Epidermal melanocyte (primary cell): ENCODE measurements around the gene PIGM.
"Not testable (repeated sequence)": the region's sequence is repeated elsewhere in the genome, so short reads cannot be mapped to it uniquely, and the experiment has no call there.

Experiments
- DNase-seq: peaks from one replicate; pipeline ENCODE4 v3.0.0; 2011; ENCODE audit warnings: low spot score; ENCODE audit not compliant: insufficient read length

Gene PIGM

GRCh38 chr1:160061369-160062229 lies 29.8 kb upstream of the PIGM start:
- no peak for DNase-seq

- no peak for DNase-seq
These were observed 26.3 kb upstream of the PIGM start for GRCh38 chr1:160058087-160058486.

GRCh38 chr1:160056648-160057169 lies 24.9 kb upstream of the PIGM start:
- no peak for DNase-seq

GRCh38 chr1:160053548-160054365 lies 22.0 kb upstream of the PIGM start:
- no peak for DNase-seq

GRCh38 chr1:160052936-160053335 lies 21.1 kb upstream of the PIGM start:
- no peak for DNase-seq

- no peak for DNase-seq
These were observed 18.8 kb upstream of the PIGM start for GRCh38 chr1:160050619-160051018.

GRCh38 chr1:160050182-160050581 lies 18.4 kb upstream of the PIGM start:
- DNase-seq = not testable (repeated sequence)

GRCh38 chr1:160049101-160049500 lies 17.3 kb upstream of the PIGM start:
- no peak for DNase-seq

GRCh38 chr1:160048335-160048734 lies 16.5 kb upstream of the PIGM start:
- DNase-seq = no peak

- DNase-seq = no peak
These were observed 15.6 kb upstream of the PIGM start for GRCh38 chr1:160047111-160047991.

- peak; percentile 50 for DNase-seq
These were observed 14.8 kb upstream of the PIGM start for GRCh38 chr1:160046494-160047110.

- no peak for DNase-seq
These were observed 13.9 kb upstream of the PIGM start for GRCh38 chr1:160045653-160046052.

- no peak for DNase-seq
These were observed 11.8 kb upstream of the PIGM start for GRCh38 chr1:160043543-160043942.

- no peak for DNase-seq
These were observed 8.7 kb upstream of the PIGM start for GRCh38 chr1:160040476-160040875.

GRCh38 chr1:160032165-160032820 lies 503 bp upstream of the PIGM start:
- DNase-seq = no peak

GRCh38 chr1:160030657-160031364 lies 979 bp downstream of the PIGM start:
- no peak for DNase-seq

- no peak for DNase-seq
These were observed 3.4 kb downstream of the PIGM start for GRCh38 chr1:160028426-160028825.

- no peak for DNase-seq
These were observed 6.5 kb downstream of the PIGM start for GRCh38 chr1:160025314-160025713.

GRCh38 chr1:160024195-160024905 lies 7.4 kb downstream of the PIGM start:
- DNase-seq = peak; percentile 31
